ENCODE measurements around the gene TLR1.

- TF ChIP-seq, protein P1, sequence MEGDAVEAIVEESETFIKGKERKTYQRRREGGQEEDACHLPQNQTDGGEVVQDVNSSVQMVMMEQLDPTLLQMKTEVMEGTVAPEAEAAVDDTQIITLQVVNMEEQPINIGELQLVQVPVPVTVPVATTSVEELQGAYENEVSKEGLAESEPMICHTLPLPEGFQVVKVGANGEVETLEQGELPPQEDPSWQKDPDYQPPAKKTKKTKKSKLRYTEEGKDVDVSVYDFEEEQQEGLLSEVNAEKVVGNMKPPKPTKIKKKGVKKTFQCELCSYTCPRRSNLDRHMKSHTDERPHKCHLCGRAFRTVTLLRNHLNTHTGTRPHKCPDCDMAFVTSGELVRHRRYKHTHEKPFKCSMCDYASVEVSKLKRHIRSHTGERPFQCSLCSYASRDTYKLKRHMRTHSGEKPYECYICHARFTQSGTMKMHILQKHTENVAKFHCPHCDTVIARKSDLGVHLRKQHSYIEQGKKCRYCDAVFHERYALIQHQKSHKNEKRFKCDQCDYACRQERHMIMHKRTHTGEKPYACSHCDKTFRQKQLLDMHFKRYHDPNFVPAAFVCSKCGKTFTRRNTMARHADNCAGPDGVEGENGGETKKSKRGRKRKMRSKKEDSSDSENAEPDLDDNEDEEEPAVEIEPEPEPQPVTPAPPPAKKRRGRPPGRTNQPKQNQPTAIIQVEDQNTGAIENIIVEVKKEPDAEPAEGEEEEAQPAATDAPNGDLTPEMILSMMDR (IDR thresholded peaks at IDR 0.05): no peak
- TF ChIP-seq POLR2A (IDR thresholded peaks at IDR 0.05) (no peak), POLR2AphosphoS5 (IDR thresholded peaks at IDR 0.05) (no peak), EP300 (IDR thresholded peaks at IDR 0.05) (no peak)
Measured at GRCh38 chr4:38820329-38821061, 15.9 kb upstream of the TLR1 start.

Measured in upper lobe of left lung (tissue), 4 donors.